Aorta (tissue), 5 donors: ENCODE results near the gene CHCHD10. TPM values are rescaled to one million over a fixed set of nuclear protein-coding genes. Genes with fewer than 3 reads are reported as not detected.

ENCODE experiments used
- ATAC-seq: fragments of 200-7000 bp; cut with Tn5 transposase; one replicate; pipeline ENCODE4 v1.9.1; 2022; ENCODE audit warnings: moderate library complexity; ENCODE audit not compliant: low FRiP score
- DNase-seq, 2 donors: peaks; one replicate each; pipeline ENCODE4 v3.0.0-alpha.2; 2020
- H3K27ac ChIP-seq, 2 donors: one replicate each; pipeline ENCODE4 v1.5.1; 2013; ENCODE audit warnings: low read length in 2 of 2, mild to moderate bottlenecking in 2 of 2, moderate library complexity in 2 of 2, control low read depth in 1 of 2, inconsistent platforms in 1 of 2, low read depth in 1 of 2
- H3K27me3 ChIP-seq, 2 donors: one replicate each; pipeline ENCODE4 v1.6.1; 2013; ENCODE audit warnings: control low read depth in 1 of 2, low read length in 1 of 2, mild to moderate bottlenecking in 1 of 2, moderate library complexity in 1 of 2; ENCODE audit not compliant: insufficient read depth in 2 of 2, control insufficient read depth in 1 of 2
- H3K36me3 ChIP-seq, 2 donors: one replicate each; pipeline ENCODE4 v1.6.1; 2013; ENCODE audit warnings: control low read depth in 1 of 2, low read length in 1 of 2, mild to moderate bottlenecking in 1 of 2; ENCODE audit not compliant: insufficient read depth in 2 of 2, control insufficient read depth in 1 of 2
- H3K4me1 ChIP-seq, 2 donors: one replicate each; pipeline ENCODE4 v1.6.1; 2013; ENCODE audit warnings: low read length in 2 of 2, control low read depth in 1 of 2, mild to moderate bottlenecking in 1 of 2, moderate library complexity in 1 of 2; ENCODE audit not compliant: insufficient read depth in 2 of 2, control insufficient read depth in 1 of 2
- H3K4me3 ChIP-seq, 2 donors: one replicate each; pipeline ENCODE4 v1.5.1; 2013; ENCODE audit warnings: low read length in 2 of 2, control low read depth in 1 of 2, mild to moderate bottlenecking in 1 of 2
- H3K9me3 ChIP-seq: one replicate; pipeline ENCODE4 v1.6.1; 2013; ENCODE audit warnings: mild to moderate bottlenecking, low read length; ENCODE audit not compliant: control insufficient read depth
- WGBS, 2 donors: extraction: QIAGEN DNeasy Blood & Tissue Kit; methylation state at CpG; one replicate each; pipeline ENCODE4 v1.1.7; 2013; 5-methylcytosine and 5-hydroxymethylcytosine counted together
- intact Hi-C, 2 donors: fragments of 100-400 bp; cut with DNase I; formaldehyde crosslinking; loops; one replicate each; pipeline versions ENCODE4 v1.14.2 to v1.15.0; 2022
- polyA plus RNA-seq, 2 donors: library from polyadenylated mRNA; stranded (reverse); fragments of 200-250 nt; gene quantifications; one replicate each; pipeline ENCODE4 v1.2.3, GENCODE V29; 2013
- total RNA-seq, 2 donors: library from RNA; stranded (reverse); fragmentation: NEBNext Ultra II Directional; extraction: Animal tissue kit (Norgen Biotek cat#: 25700); gene quantifications; one replicate each; pipeline ENCODE4 v1.2.1, GENCODE V29; 2021
- donor health status: healthy with polysubstance abuse.
- donor health status: Bipolar disorder and iron deficiency.
- donor health status: DM: no; HTN: no; CAD: no.
- donor health status: DM: no; HTN: no; CAD: no.
- donor health status: DM: yes; HTN: yes; CAD: no.

Gene CHCHD10
- total and polyA plus RNA-seq, 4 donors = 30.9 to 68.4 (median 50.2) TPM

DNA sequence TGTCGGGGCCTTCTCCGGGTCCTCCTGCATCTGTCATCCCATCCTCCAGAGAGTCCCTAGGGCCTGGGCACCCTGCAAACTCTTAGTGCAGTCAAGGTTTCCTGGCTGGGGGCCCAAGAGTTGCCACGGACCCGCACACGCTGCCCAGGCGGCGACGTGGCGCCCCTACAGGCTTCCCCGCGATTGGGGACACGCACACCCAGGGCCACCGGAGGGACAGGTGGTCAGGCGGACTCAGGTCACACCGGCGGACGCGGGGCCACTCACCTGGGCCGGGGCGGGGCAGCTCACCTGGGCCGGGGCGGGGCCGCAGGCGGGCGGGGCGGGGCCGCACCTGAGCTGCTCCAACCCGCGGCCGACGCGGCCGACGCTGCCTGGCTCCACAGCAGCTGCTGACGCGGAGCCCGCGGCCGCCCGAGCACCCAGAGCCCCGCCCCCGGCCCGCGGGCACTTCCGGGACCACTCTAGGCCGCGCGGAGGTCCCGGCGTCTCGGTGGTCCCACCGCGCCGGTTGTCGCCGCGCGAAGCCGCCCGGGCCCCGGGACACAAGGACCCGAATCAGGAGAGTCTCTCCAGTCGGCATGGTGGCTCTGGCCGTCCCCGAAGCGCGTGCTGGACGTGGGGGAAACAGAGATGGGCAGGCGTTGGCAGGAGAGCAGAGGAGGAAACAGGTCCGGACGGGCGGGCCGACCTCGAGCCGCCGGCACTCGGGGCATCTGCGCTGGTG lies 16.9 kb downstream of the CHCHD10 start, which contains the start of gene ZNF70:
Gene ZNF70, minus strand, starts transcription at position 399 of the 727 bp plus-strand sequence. CDS start 5,972 bp downstream, outside the sequence.
- peak within 1 kb of the TSS; percentile 53 to 88 for H3K27ac ChIP-seq
- no peaks in the 10 kb centered on the region for H3K27me3 ChIP-seq
- ATAC-seq (peak; percentile 95), DNase-seq (peak; percentile 92 to 94)
- peak within 1 kb of the TSS; percentile 42 to 81 for H3K4me3 ChIP-seq
- 0 to 1% methylated on average over 48 to 78 of the region's 78 CpGs for WGBS, 2 donors
- no peaks in the 10 kb centered on the region for H3K9me3 ChIP-seq
- intact Hi-C loops = loop anchor here in 1 of 2 donors (1.0 kb wide), 1 partner anchor 35 kb away; the partner anchor contains the start of gene SMARCB1
- no peaks in the 10 kb centered on the region for H3K36me3 ChIP-seq
- no peaks in the 10 kb centered on the region for H3K4me1 ChIP-seq

- DNase-seq (no peak), ATAC-seq (no peak)
- Histone ChIP-seq H3K27ac (peak overlapping the region; percentile 48 to 53), H3K27me3 (no peaks in the 10 kb centered on the region), H3K4me1 (no peaks in the 10 kb centered on the region), H3K9me3 (no peaks in the 10 kb centered on the region), H3K4me3 (peak overlapping the region; percentile 42 to 81), H3K36me3 (no peaks in the 10 kb centered on the region)
- WGBS, 2 donors = 2 to 3% methylated on average over 5 of the region's 5 CpGs
- intact Hi-C loops = loop anchor here in 1 of 2 donors (1.0 kb wide), 1 partner anchor 36 kb away; the partner anchor contains the start of gene SMARCB1
Observed at GRCh38 chr22:23750367-23750713, 17.4 kb downstream of the CHCHD10 start.

GRCh38 chr22:23749841-23750301 lies 17.9 kb downstream of the CHCHD10 start:
- intact Hi-C loops = loop anchor here in 1 of 2 donors (1.0 kb wide), 1 partner anchor 36 kb away; the partner anchor contains the start of gene SMARCB1
- H3K27ac ChIP-seq = peak overlapping the region; percentile 37 to 53

DNA sequence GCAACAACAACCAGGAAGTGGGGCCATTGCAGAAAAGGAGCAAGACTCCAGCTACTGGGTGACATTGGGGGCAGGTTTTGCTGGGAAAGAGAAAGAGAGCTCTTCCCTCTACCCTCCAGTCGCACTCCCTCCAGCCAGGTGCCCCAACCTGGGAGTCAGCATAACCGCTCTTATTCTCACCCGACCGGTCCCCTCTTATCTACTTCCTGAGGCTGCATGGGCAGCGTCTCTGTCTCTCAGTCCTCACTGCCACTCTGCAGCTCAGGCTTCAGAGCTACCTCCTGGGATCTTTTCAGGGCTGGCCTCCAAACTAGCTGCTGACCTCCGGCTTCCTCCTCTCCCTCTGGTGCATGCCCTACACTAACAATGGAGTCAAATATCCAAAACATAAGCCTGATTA lies 22.0 kb downstream of the CHCHD10 start:
- ATAC-seq = no peak
- intact Hi-C loops = no loop called here
- H3K27me3 ChIP-seq = no peaks in the 10 kb centered on the region
- 88 to 94% methylated on average over 6 of the region's 6 CpGs for WGBS, 2 donors
- DNase-seq = no peak
- H3K9me3 ChIP-seq = no peaks in the 10 kb centered on the region
- H3K4me1 ChIP-seq = no peaks in the 10 kb centered on the region
- peaks cover 0 to 2% of the 10 kb centered on the region in 2 donors for H3K36me3 ChIP-seq
- no peak overlapping the region for H3K27ac ChIP-seq
- no peak overlapping the region for H3K4me3 ChIP-seq

More at GRCh38 chr22:23749841-23750301, 17.9 kb downstream of the CHCHD10 start:
- Histone ChIP-seq H3K4me3 (peak overlapping the region; percentile 42 to 81), H3K9me3 (no peaks in the 10 kb centered on the region), H3K27me3 (no peaks in the 10 kb centered on the region), H3K4me1 (no peaks in the 10 kb centered on the region), H3K36me3 (no peaks in the 10 kb centered on the region)
- ATAC-seq (peak; percentile 58), DNase-seq (no peak)
- WGBS, 2 donors = 3 to 6% methylated on average over 12 of the region's 12 CpGs

GRCh38 chr22:23744485-23744884 lies 23.3 kb downstream of the CHCHD10 start:
- 98% methylated on average over 14 of the region's 14 CpGs for WGBS, 2 donors
- no peak for DNase-seq
- H3K36me3 ChIP-seq = peaks cover 0 to 2% of the 10 kb centered on the region in 2 donors

DNA sequence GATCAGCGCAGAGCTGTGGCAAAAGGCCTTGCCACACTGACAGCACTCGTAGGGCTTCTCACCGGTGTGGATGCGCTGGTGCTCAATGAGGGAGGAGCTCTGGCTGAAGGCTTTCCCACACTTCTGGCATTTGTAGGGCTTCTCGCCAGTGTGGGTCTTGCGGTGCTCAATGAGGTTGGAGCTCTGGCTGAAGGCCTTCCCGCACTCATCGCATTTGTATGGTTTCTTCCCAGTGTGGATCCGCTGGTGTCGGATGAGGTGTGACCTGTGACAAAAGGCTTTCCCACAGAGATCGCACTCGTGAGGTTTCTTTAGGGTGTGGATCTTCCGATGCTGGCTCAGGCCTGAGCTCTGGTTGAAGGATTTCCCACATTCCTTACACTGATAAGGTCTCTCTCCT lies 23.8 kb downstream of the CHCHD10 start:
- H3K4me3 ChIP-seq = no peak overlapping the region
- H3K4me1 ChIP-seq = no peaks in the 10 kb centered on the region
- intact Hi-C loops = no loop called here
- H3K27me3 ChIP-seq = no peaks in the 10 kb centered on the region
- no peaks in the 10 kb centered on the region for H3K9me3 ChIP-seq
- H3K27ac ChIP-seq = no peak overlapping the region
- DNase-seq (no peak), ATAC-seq (no peak)
- WGBS, 2 donors = 96 to 97% methylated on average over 13 of the region's 13 CpGs
- H3K36me3 ChIP-seq = peaks cover 0 to 2% of the 10 kb centered on the region in 2 donors

More at GRCh38 chr22:23744485-23744884, 23.3 kb downstream of the CHCHD10 start:
- Histone ChIP-seq H3K9me3 (no peaks in the 10 kb centered on the region), H3K27ac (no peak overlapping the region), H3K4me1 (no peaks in the 10 kb centered on the region), H3K4me3 (no peak overlapping the region), H3K27me3 (no peaks in the 10 kb centered on the region)
- peak; percentile 23 for ATAC-seq
- intact Hi-C loops = no loop called here

DNA sequence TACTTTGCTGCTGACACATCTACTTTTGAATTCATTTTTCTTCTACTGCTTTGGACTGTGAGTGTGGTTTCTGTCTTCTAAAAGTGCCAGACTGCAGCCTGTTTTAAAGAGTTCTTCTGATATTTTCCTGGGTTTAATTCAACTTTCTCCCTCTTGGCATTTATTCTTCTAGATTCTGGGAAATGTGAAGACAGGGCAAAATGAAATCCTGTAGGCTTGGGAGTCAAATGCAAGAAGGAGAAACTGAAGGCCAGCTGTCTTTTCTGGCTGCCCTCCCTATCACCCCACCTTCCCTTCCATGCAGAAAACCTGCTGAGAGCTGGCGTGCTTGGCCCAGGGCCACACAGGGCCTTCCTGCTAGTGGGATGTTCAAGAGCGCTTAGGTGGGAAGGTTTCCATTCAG lies 24.5 kb downstream of the CHCHD10 start:
- no peak for ATAC-seq
- 29 to 59% methylated on average over 2 of the region's 2 CpGs for WGBS, 2 donors
- H3K36me3 ChIP-seq = peaks cover 0 to 2% of the 10 kb centered on the region in 2 donors

DNA sequence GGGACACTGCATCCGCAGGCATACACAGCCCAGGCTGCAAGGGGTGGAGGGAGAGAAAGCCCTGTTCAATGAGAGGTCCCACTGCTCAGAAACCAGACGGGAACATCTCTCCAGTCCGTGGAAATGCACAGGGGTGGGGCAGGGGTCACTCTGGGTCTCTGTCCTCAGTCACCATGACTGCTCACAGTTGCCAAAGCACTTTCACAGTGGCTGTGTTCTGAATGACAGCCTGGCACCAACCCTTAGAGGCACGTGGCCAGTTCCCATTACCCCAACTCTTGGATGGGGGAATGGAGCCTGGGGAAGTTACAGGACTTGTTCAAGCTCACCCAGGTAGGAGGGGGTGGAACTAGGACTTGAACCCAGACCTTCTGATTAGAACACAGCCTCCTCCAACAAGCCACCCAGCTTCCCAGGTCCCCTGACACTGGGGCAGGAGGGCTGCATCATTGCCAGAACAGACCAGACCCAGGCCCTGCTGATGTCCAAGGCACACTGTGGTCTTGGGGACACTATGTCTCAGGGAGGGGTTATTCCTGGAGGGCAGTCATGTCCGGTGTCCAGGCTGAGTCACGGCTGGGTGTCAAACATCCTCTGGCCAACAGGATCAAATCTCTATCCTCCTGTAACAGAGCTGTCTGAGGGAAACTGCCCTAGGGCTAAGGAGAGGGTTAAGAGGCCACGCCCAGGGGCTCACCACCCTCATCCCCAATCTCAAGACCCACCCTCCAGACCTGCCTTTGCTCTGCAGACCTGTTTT lies 25.1 kb downstream of the CHCHD10 start:
- Histone ChIP-seq H3K36me3 (peaks cover 0 to 2% of the 10 kb centered on the region in 2 donors), H3K27me3 (no peaks in the 10 kb centered on the region), H3K27ac (no peak overlapping the region), H3K4me3 (no peak overlapping the region), H3K9me3 (no peaks in the 10 kb centered on the region), H3K4me1 (no peaks in the 10 kb centered on the region)
- ATAC-seq (peak; percentile 64), DNase-seq (no peak)
- 42 to 43% methylated on average over 7 of the region's 7 CpGs for WGBS, 2 donors
- intact Hi-C loops = no loop called here

More for the DNA sequence above, 24.5 kb downstream of the CHCHD10 start:
- intact Hi-C loops = no loop called here
- H3K27me3 ChIP-seq = no peaks in the 10 kb centered on the region
- no peak overlapping the region for H3K27ac ChIP-seq
- H3K9me3 ChIP-seq = no peaks in the 10 kb centered on the region
- H3K4me1 ChIP-seq = no peaks in the 10 kb centered on the region
- H3K4me3 ChIP-seq = no peak overlapping the region
- DNase-seq = peak in 1 of 2 donors; percentile 59
